Pancreas (tissue), 10 donors: Measurements from ENCODE around the gene APBA2. TPM values are rescaled to one million over a fixed set of nuclear protein-coding genes. Genes with fewer than 3 reads are reported as not detected.
A peak's percentile ranks its signal among the peaks of the same experiment; 100 is the strongest.
"Not testable (repeated sequence)": the region's sequence is repeated elsewhere in the genome, so short reads cannot be mapped to it uniquely, and the experiment has no call there.

ENCODE experiments used
- ATAC-seq, 4 donors: fragments of 200-7000 bp; cut with Tn5 transposase; one replicate each; pipeline versions ENCODE4 v1.8.0 to v1.9.1; 2020; ENCODE audit warnings: mild to moderate bottlenecking in 4 of 4, moderate library complexity in 4 of 4
- DNase-seq, 6 donors: peaks; one replicate each; pipeline ENCODE4 v3.0.0-alpha.2; 2020
- FAIRE-seq: peaks from 2 replicates; lab custom pipeline; 2012; peaks lifted over from hg19 to GRCh38; lab: Jason Lieb, UNC
- H3K27ac ChIP-seq, 4 donors: fragments of 200-600 bp; sonication (generic); 1 replicate in 3 of 4; 2 replicates in 1 of 4; pipeline versions ENCODE4 v1.5.0 to v1.8.0; 2020
- H3K27me3 ChIP-seq, 4 donors: fragments of 200-600 bp; one replicate each; pipeline ENCODE4 v1.8.0; 2021
- H3K36me3 ChIP-seq, 3 donors: fragments of 200-600 bp; sonication (generic) in 1 of 3; one replicate each; pipeline versions ENCODE4 v1.5.0 to v1.8.0; 2020 to 2021
- H3K4me1 ChIP-seq, 3 donors: fragments of 200-600 bp; one replicate each; pipeline ENCODE4 v1.8.0; 2021
- H3K4me3 ChIP-seq, 4 donors: fragments of 200-600 bp; sonication (generic) in 2 of 4; one replicate each; pipeline versions ENCODE4 v1.5.0 to v1.8.0; 2020 to 2021
- H3K9me3 ChIP-seq, 4 donors: fragments of 200-600 bp; one replicate each; pipeline ENCODE4 v1.8.0; 2021
- WGBS, 2 donors: extraction: QIAGEN DNeasy Blood & Tissue Kit; methylation state at CpG; one replicate each; pipeline ENCODE4 v1.1.7; 2013; 5-methylcytosine and 5-hydroxymethylcytosine counted together
- intact Hi-C, 3 donors: fragments of 100-400 bp; cut with DNase I; formaldehyde crosslinking; loops; one replicate each; pipeline versions ENCODE4 v1.11.1 to v1.14.2; 2022
- polyA plus RNA-seq, 2 donors: library from polyadenylated mRNA; stranded (reverse); fragments of 200-250 nt; gene quantifications; one replicate each; pipeline ENCODE4 v1.2.3, GENCODE V29; 2013
- total RNA-seq, 6 donors: library from RNA; stranded (reverse); fragmentation: NEBNext Ultra II Directional in 4 of 6; extraction: Animal tissue kit (Norgen Biotek cat#: 25700) in 4 of 6; gene quantifications; one replicate each; pipeline versions ENCODE4 v1.2.1 to v1.2.4, GENCODE V29; 2021 to 2023
- TF ChIP-seq, protein P1 (sequence below), 4 donors: fragments of 200-600 bp; sonication (generic) in 3 of 4; IDR thresholded peaks; one replicate each; pipeline versions ENCODE4 v1.5.0 to v1.8.0; 2021; ENCODE audit warnings: antibody characterized with exemption in 4 of 4
- donor health status: healthy with polysubstance abuse.
- donor health status: DM: no; HTN: no; CAD: no; lungs with moderate emphysema.
- donor health status: DM: no; HTN: no; CAD: no.
- donor health status: control.
- donor health status: control.
- donor health status: Bipolar disorder and iron deficiency.
- donor health status: DM: yes; HTN: yes; CAD: no.
- donor health status: DM: no; HTN: no; CAD: no.
- donor health status: DM: no; HTN: no; CAD: no.
- donor health status: DM: yes; HTN: yes; CAD: no.

APBA2 gene
- total RNA-seq (10 to 100 TPM in 1 of 6 donors, 1 to 10 TPM in 5; 3.9 to 10.3 (median 8.2) TPM), polyA plus RNA-seq (1 to 10 TPM; 3.9 to 6.2 TPM)

DNA sequence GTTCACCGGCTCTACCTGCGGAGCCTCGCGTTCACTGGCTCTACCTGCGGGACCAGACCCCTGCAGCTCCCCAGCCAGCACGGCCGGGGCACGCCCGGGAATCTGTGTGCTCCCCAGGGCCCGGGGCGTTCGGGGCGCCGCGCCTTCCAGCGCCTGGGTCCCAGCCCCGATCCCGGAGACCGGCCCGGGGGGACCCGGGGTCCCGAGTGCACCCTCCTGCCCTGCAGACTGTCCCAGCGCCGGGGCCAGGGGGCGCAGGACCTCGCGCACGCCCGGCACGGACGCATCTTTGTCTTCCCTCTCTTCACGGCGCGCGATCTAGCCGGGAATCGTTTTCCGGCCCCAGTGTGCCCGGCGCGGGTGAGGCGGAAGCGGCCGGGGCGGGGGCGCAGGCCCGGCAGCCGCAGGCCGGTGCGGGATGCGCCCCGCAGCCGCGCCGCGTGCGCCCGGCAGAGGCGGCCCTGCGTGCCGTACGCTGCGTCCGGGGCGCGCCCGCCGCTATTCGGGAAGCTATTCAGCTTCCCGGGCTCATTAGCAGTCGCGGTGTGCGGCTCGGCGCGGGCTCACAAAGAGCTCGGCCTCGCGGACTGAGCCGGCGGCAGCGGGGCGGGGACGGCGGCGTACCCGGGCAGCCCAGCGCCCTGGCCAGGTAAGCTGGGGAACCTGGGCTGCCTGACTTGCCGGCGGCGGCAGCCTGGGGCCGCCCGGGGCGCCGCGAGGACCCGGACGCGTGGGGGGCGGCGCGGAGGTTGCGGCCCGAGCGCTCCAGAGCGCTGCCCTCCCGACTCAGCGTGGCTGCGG, at the start of gene APBA2:
APBA2 (plus strand) TSS at position 345 of the 801 bp plus-strand sequence. CDS start 167,911 bp downstream, outside the sequence.
- Histone ChIP-seq H3K4me1 (peaks cover 0 to 5% (median 0%) of the 10 kb centered on the region in 3 donors), H3K4me3 (peak within 1 kb of the TSS; percentile 40 to 63 (median 55)), H3K27me3 (no peaks in the 10 kb centered on the region), H3K27ac (no peak within 1 kb of the TSS), H3K9me3 (no peaks in the 10 kb centered on the region), H3K36me3 (no peaks in the 10 kb centered on the region)
- TF ChIP-seq, protein P1, sequence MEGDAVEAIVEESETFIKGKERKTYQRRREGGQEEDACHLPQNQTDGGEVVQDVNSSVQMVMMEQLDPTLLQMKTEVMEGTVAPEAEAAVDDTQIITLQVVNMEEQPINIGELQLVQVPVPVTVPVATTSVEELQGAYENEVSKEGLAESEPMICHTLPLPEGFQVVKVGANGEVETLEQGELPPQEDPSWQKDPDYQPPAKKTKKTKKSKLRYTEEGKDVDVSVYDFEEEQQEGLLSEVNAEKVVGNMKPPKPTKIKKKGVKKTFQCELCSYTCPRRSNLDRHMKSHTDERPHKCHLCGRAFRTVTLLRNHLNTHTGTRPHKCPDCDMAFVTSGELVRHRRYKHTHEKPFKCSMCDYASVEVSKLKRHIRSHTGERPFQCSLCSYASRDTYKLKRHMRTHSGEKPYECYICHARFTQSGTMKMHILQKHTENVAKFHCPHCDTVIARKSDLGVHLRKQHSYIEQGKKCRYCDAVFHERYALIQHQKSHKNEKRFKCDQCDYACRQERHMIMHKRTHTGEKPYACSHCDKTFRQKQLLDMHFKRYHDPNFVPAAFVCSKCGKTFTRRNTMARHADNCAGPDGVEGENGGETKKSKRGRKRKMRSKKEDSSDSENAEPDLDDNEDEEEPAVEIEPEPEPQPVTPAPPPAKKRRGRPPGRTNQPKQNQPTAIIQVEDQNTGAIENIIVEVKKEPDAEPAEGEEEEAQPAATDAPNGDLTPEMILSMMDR (IDR thresholded peaks at IDR 0.05), result no peak
- intact Hi-C loops, result no loop called here
- WGBS, 2 donors, result 0% methylated on average over 62 to 109 of the region's 109 CpGs
- ATAC-seq, result peak; percentile 50 to 80 (median 60)
- peak in 5 of 6 donors; percentile 25 to 78 (median 54) for DNase-seq
- FAIRE-seq, result no peak

DNA sequence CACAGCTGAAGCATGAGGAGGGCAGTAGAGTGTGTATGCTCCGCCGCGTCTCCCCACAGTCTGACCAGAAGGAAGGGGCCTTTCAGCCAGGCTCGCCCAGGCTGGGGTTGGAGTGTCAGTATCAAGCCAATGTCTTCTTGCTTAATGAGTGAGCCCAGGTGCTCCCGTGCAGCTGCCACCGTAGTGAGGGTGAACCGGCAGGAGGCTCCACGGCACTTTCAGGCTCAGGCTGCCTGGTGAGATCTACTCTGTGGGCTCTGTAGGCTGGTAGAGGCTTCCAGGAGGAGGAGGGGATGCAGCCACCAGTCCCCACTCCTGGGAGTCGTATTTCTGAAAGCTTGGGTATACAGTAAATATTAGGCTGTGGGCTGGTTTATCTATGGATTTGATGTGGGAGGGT, 45.5 kb upstream of the APBA2 start:
- H3K9me3 ChIP-seq, FAIRE-seq, H3K27me3 ChIP-seq, H3K36me3 ChIP-seq, DNase-seq, H3K27ac ChIP-seq, ATAC-seq, H3K4me1 ChIP-seq, intact Hi-C loops, H3K4me3 ChIP-seq: not testable (repeated sequence)
- 78 to 81% methylated on average over 4 to 8 of the region's 9 CpGs for WGBS, 2 donors

DNA sequence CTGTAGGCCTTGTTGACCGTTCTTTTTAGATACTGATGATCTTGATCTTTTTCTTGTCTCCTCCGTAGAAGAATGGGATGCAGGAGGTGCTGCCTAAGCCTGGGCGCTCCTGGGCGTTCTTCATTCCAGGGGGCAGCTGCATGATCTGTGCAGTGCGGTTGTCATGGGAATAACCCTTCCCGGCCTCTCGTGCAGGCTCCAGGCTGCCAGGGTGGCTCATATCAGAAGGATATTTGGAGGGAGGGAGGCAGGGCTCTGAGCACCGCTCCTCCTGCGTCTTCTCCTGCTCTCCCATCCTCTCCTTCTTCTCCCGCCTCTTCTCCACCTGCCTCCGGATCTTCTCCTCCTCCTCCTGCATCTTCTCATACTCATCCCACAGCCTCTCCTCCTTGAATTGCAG, 43.6 kb upstream of the APBA2 start:
- H3K27me3 ChIP-seq, intact Hi-C loops, H3K4me1 ChIP-seq, ATAC-seq, DNase-seq, H3K9me3 ChIP-seq, FAIRE-seq, H3K36me3 ChIP-seq, H3K27ac ChIP-seq, H3K4me3 ChIP-seq: not testable (repeated sequence)
- 81 to 82% methylated on average over 11 of the region's 11 CpGs for WGBS, 2 donors

DNA sequence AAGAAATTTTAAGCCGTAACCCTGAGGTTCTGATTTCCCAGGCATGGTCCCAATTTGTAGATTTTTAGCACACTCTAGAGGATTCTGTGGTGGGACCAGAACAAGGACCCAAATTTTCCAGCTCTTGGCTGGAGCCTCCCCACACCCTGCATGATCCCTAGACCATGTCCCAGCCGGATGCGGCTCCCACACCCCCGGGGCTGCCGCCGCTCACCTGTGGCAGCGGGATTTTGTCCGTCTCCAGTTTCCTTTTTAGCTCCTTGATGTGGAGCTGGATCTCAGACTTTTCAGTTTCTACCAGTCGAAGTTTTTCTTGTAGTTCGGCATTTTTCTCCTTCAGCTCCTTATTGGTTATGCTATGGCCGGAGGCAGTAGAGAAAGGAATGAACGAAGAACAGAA, 42.3 kb upstream of the APBA2 start:
- H3K9me3 ChIP-seq, H3K4me3 ChIP-seq, H3K27me3 ChIP-seq, H3K27ac ChIP-seq, FAIRE-seq, intact Hi-C loops, ATAC-seq, H3K36me3 ChIP-seq, H3K4me1 ChIP-seq, DNase-seq: not testable (repeated sequence)
- WGBS, 2 donors, result 91 to 93% methylated on average over 12 of the region's 12 CpGs

DNA sequence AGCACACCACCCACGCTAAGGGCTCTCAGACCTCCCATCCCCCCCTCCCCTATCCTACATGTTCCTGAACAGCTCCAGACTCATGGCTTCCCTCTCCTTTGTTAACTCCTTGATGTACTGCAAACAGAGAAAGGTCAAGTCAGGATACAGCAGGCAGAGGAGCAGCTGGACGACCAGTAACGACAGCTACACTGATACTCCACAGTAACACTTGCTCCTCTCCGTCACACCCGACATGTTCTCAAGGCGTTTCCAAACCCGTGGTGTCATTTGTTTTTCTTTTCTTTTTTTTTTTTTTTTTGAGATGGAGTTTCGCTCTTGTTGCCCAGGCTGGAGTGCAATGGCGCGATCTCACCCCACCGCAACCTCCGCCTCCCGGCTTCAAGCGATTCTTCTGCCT, 41.6 kb upstream of the APBA2 start:
- intact Hi-C loops, ATAC-seq, H3K27me3 ChIP-seq, H3K4me1 ChIP-seq, H3K36me3 ChIP-seq, H3K4me3 ChIP-seq, H3K9me3 ChIP-seq, DNase-seq, H3K27ac ChIP-seq, FAIRE-seq: not testable (repeated sequence)
- 81 to 83% methylated on average over 8 to 10 of the region's 14 CpGs for WGBS, 2 donors

DNA sequence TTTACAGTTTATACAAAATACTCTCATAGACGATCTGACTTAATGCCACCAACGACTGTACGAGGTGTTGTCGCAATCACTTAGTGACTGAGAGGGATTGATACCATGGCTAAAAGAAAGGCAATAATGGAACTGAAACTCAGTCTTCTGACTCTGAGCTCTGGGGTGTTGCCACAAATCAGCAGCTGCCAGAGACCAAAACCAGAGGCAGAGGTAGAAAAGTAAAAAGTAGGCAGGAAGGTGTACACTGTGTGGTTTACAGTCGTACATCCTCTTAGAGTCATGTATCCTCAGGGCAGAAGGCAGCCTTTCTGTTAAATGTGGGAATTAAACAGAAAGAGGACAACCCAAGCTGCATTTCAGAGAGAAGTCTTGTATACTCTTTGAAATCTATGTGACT, 38.5 kb upstream of the APBA2 start:
- H3K27me3 ChIP-seq, H3K36me3 ChIP-seq, H3K4me1 ChIP-seq, H3K27ac ChIP-seq, intact Hi-C loops, FAIRE-seq, H3K4me3 ChIP-seq, ATAC-seq, H3K9me3 ChIP-seq, DNase-seq: not testable (repeated sequence)
- WGBS, 2 donors, result 63 to 83% methylated on average over 5 of the region's 5 CpGs

DNA sequence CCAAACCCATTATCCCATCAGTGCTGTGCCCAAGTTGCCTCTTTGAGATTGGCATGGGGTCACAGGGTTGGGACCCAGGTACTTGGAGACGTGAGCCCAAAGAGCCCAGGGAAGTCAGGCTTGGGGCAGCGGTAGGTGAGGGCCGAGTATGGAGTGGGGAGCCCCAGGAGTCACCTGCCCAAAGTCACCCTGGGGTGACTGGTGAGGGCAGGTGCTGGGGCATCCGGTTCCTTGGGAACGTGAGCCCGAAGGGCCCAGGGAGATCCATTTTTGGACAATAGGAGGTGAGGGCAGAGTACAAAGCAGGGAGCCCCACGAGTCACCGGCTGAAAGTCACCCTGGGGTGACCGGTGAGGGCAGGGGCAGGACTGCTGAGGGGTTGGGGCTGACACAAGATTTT, 37.8 kb upstream of the APBA2 start:
- WGBS, 2 donors, result 93 to 98% methylated on average over 6 to 9 of the region's 9 CpGs
- H3K36me3 ChIP-seq, H3K27me3 ChIP-seq, intact Hi-C loops, H3K4me3 ChIP-seq, H3K4me1 ChIP-seq, DNase-seq, H3K9me3 ChIP-seq, ATAC-seq, H3K27ac ChIP-seq, FAIRE-seq: not testable (repeated sequence)

DNA sequence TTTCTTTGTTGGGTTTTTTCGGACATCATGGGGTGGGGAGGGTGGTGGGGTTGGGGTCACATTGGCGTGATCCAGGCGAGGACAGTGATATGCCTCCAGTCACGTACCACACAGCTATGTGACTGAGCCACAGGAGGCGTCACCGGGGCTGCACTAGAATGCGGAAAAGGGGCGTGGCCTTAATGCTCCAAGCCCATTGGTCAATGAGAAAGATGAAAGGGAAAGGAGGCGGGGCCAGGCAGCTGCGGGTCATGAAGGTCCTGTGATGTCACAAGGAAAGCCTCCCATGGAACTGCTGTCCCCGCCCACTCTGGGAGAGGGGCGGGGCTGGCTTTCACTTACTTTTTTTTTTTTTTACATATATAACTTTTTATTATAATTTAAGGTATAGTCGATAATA, 37.3 kb upstream of the APBA2 start, which contains the start of gene GOLGA6L7:
GOLGA6L7 (minus strand) TSS at position 124 of the 400 bp plus-strand sequence; CDS start at position 29, 95 bp downstream.
- H3K4me1 ChIP-seq, DNase-seq, H3K36me3 ChIP-seq, intact Hi-C loops, H3K4me3 ChIP-seq, H3K27ac ChIP-seq, ATAC-seq, H3K9me3 ChIP-seq, FAIRE-seq, H3K27me3 ChIP-seq: not testable (repeated sequence)
- 90 to 93% methylated on average over 13 of the region's 13 CpGs for WGBS, 2 donors

DNA sequence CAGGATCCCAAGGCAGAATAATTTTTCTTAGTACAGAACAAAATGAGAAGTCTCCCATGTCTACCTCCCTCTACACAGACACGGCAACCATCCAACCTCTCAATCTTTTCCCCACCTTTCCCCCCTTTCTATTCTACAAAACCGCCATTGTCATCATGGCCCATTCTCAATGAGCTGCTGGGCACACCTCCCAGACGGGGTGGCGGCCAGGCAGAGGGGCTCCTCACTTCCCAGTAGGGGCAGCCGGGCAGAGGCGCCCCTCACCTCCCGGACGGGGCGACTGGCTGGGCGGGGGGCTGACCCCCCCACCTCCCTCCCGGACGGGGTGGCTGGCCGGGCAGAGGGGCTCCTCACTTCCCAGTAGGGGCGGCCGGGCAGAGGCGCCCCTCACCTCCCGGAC, 36.5 kb upstream of the APBA2 start:
- intact Hi-C loops, H3K4me1 ChIP-seq, H3K27me3 ChIP-seq, FAIRE-seq, H3K9me3 ChIP-seq, DNase-seq, ATAC-seq, H3K36me3 ChIP-seq, H3K4me3 ChIP-seq, H3K27ac ChIP-seq: not testable (repeated sequence)
- 94 to 100% methylated on average over 3 to 12 of the region's 17 CpGs for WGBS, 2 donors

DNA sequence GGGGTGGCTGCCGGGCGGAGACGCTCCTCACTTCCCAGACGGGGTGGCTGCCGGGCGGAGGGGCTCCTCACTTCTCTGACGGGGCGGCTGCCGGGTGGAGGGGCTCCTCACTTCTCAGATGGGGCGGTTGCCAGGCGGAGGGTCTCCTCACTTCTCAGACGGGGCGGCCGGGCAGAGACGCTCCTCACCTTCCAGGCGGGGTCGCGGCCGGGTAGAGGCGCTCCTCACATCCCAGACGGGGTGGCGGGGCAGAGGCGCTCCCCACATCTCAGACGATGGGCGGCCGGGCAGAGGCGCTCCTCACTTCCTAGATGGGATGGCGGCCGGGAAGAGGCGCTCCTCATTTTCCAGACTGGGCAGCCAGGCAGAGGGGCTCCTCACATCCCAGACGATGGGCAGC, 36.0 kb upstream of the APBA2 start:
- ATAC-seq, H3K9me3 ChIP-seq, H3K27ac ChIP-seq, intact Hi-C loops, FAIRE-seq, DNase-seq, H3K4me1 ChIP-seq, H3K36me3 ChIP-seq, H3K4me3 ChIP-seq, H3K27me3 ChIP-seq: not testable (repeated sequence)
- WGBS, 2 donors, result 92 to 97% methylated on average over 14 to 31 of the region's 31 CpGs

DNA sequence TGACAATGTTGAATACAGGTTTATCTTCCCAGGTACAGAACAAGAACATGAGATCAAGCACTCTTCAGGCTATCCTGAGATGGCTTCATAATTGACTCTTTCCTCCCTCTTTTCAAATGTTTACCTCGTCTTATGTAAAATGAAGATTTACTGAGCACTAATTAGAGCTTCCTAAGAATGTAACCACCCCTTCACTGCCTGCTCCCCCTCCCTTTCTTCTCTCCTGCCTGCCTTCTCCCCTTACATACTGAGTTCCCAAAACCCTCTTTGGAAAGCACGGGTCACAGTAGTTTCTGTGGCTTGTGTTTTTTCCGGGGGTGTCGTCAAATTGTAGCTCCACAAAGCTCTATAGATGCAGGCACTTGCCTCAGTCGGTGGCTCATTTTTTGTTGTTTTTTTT, 32.1 kb upstream of the APBA2 start:
- DNase-seq, ATAC-seq, intact Hi-C loops, FAIRE-seq, H3K9me3 ChIP-seq, H3K27me3 ChIP-seq, H3K27ac ChIP-seq, H3K36me3 ChIP-seq, H3K4me1 ChIP-seq, H3K4me3 ChIP-seq: not testable (repeated sequence)
- 64 to 69% methylated on average over 5 of the region's 5 CpGs for WGBS, 2 donors
